Naive thymus-derived CD4-positive, alpha-beta T cell (primary cell): ENCODE measurements around the gene GRM2. TPM values are rescaled to one million over a fixed set of nuclear protein-coding genes. Genes with fewer than 3 reads are reported as not detected.
"Not testable (repeated sequence)": the region's sequence is repeated elsewhere in the genome, so short reads cannot be mapped to it uniquely, and the experiment has no call there.

ENCODE experiments used
- ATAC-seq: fragments of 150-1000 bp; cut with Tn5 transposase; 2 replicates; pipeline ENCODE4 v1.10.0; 2021; ENCODE audit warnings: mild to moderate bottlenecking, moderate library complexity
- CTCF ChIA-PET: fragments of 350-600 bp; sonication (Branson Sonifier 250); formaldehyde crosslinking; loops from one replicate; lab custom pipeline; 2021; ENCODE audit warnings: antibody characterized with exemption; lab: Charles Lee
- POLR2A ChIA-PET: fragments of 350-600 bp; sonication (Branson Sonifier 250); formaldehyde crosslinking; loops from one replicate; lab custom pipeline; 2021; ENCODE audit warnings: antibody characterized with exemption, inconsistent platforms; lab: Charles Lee
- DNase-seq, 9 donors: peaks; one replicate each; pipeline versions ENCODE4 v3.0.0 to v3.0.0-alpha.2; 2020 to 2022; ENCODE audit warnings: mixed read lengths in 1 of 9
- H3K27ac ChIP-seq: one replicate; pipeline ENCODE4 v1.7.0; 2013; ENCODE audit warnings: mild to moderate bottlenecking, low read depth, low read length, moderate library complexity
- H3K27me3 ChIP-seq, 2 donors: one replicate each; pipeline ENCODE4 v1.7.0; 2013; ENCODE audit warnings: low read length in 2 of 2, mild to moderate bottlenecking in 2 of 2, moderate library complexity in 2 of 2; ENCODE audit not compliant: control insufficient read depth in 2 of 2, insufficient read depth in 2 of 2
- H3K36me3 ChIP-seq, 3 experiments: 1 replicate in 2 of 3; 2 replicates in 1 of 3; pipeline ENCODE4 v1.7.0; 2013; ENCODE audit warnings: low read length in 3 of 3, mild to moderate bottlenecking in 3 of 3, moderate library complexity in 1 of 3; ENCODE audit not compliant: insufficient read depth in 3 of 3, control insufficient read depth in 2 of 3
- H3K4me1 ChIP-seq, 2 donors: one replicate each; pipeline ENCODE4 v1.7.0; 2013; ENCODE audit warnings: low read length in 2 of 2, mild to moderate bottlenecking in 2 of 2, moderate library complexity in 1 of 2; ENCODE audit not compliant: control insufficient read depth in 2 of 2, insufficient read depth in 2 of 2
- H3K4me3 ChIP-seq: 2 replicates; pipeline ENCODE4 v1.7.0; 2013; ENCODE audit warnings: mild to moderate bottlenecking, low read length
- H3K9me3 ChIP-seq, 3 experiments: 1 replicate in 2 of 3; 2 replicates in 1 of 3; pipeline ENCODE4 v1.7.0; 2013; ENCODE audit warnings: low read length in 3 of 3; ENCODE audit not compliant: control insufficient read depth in 2 of 3
- H3K27ac Mint-ChIP-seq, 9 donors: one replicate each; pipeline ENCODE4 v1.8.0; 2020 to 2022; ENCODE audit warnings: mixed read lengths in 9 of 9, mild to moderate bottlenecking in 8 of 9, moderate library complexity in 5 of 9, inconsistent platforms in 2 of 9
- H3K27me3 Mint-ChIP-seq, 5 donors: one replicate each; pipeline ENCODE4 v1.8.0; 2021 to 2022; ENCODE audit warnings: mixed read lengths in 5 of 5, mild to moderate bottlenecking in 1 of 5
- H3K36me3 Mint-ChIP-seq, 5 donors: one replicate each; pipeline ENCODE4 v1.8.0; 2020 to 2022; ENCODE audit warnings: mixed read lengths in 5 of 5, mild to moderate bottlenecking in 3 of 5, inconsistent platforms in 1 of 5
- H3K4me1 Mint-ChIP-seq, 7 donors: one replicate each; pipeline ENCODE4 v1.8.0; 2020 to 2022; ENCODE audit warnings: mixed read lengths in 7 of 7, mild to moderate bottlenecking in 3 of 7, inconsistent platforms in 1 of 7
- H3K4me3 Mint-ChIP-seq, 10 donors: one replicate each; pipeline ENCODE4 v1.8.0; 2020 to 2022; ENCODE audit warnings: mild to moderate bottlenecking in 10 of 10, mixed read lengths in 10 of 10, moderate library complexity in 6 of 10, inconsistent platforms in 2 of 10
- H3K9me3 Mint-ChIP-seq, 11 donors: one replicate each; pipeline ENCODE4 v1.8.0; 2020 to 2022; ENCODE audit warnings: mixed read lengths in 11 of 11, mild to moderate bottlenecking in 4 of 11, inconsistent platforms in 1 of 11, moderate library complexity in 1 of 11
- intact Hi-C, 2 donors: fragments of 100-400 bp; cut with micrococcal nuclease; formaldehyde crosslinking; loops; one replicate each; pipeline ENCODE4 v1.15.1; 2023
- polyA plus RNA-seq, 2 donors: library from polyadenylated mRNA; unstranded; fragments of 300-500 nt; fragmentation: Illumina TruSeq; gene quantifications; one replicate each; pipeline ENCODE4 v1.2.3, GENCODE V29; 2021
- total RNA-seq, 6 experiments: library from RNA in 5 of 6; stranded (reverse) in 5 of 6; gene quantifications; 1 replicate in 5 of 6; 2 replicates in 1 of 6; pipeline ENCODE4 v1.2.3 and lab custom pipeline; 2021 to 2026

The GRM2 gene
- total and polyA plus RNA-seq, 7 experiments from 2014 or later: 0.14 to 5.1 (median 3.0) TPM; not detected in 1

DNA sequence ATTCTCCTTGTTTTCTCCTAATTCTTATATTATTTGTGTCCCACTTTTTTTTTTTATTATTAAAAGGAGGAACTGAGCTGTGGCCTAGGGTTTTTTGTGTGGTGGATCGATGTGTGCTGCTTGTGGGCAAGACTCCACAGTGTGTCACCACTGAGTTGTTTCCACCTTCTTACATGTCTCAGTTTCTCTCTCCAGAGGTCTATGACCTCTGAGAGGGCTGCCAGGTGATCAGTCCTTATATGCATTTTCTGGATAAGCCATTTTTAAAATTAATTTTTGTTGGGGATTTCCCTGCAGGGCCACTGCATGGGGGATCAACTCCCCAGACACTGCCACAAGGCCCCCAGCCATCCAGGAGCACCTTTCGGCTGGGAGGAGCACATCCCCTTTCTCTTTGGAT lies 44.4 kb downstream of the GRM2 start:
- no peak overlapping the region for H3K4me3 Mint-ChIP-seq
- DNase-seq: no peak
- Histone ChIP-seq H3K4me1 (no peaks in the 10 kb centered on the region), H3K27ac (no peak overlapping the region), H3K9me3 (no peaks in the 10 kb centered on the region), H3K36me3 (no peaks in the 10 kb centered on the region), H3K27me3 (no peaks in the 10 kb centered on the region), H3K4me3 (no peak overlapping the region)
- H3K4me1 Mint-ChIP-seq: peaks cover 7 to 17% (median 12%) of the 10 kb centered on the region in 7 donors
- ChIA-PET POLR2A (no interaction called here), CTCF (no interaction called here)
- peaks cover 0 to 3% (median 0%) of the 10 kb centered on the region in 5 donors for H3K36me3 Mint-ChIP-seq
- peaks cover 0 to 13% (median 6%) of the 10 kb centered on the region in 11 donors for H3K9me3 Mint-ChIP-seq
- intact Hi-C loops: no loop called here
- peaks cover 0 to 14% (median 0%) of the 10 kb centered on the region in 5 donors for H3K27me3 Mint-ChIP-seq
- ATAC-seq: no peak
- H3K27ac Mint-ChIP-seq: no peak overlapping the region

DNA sequence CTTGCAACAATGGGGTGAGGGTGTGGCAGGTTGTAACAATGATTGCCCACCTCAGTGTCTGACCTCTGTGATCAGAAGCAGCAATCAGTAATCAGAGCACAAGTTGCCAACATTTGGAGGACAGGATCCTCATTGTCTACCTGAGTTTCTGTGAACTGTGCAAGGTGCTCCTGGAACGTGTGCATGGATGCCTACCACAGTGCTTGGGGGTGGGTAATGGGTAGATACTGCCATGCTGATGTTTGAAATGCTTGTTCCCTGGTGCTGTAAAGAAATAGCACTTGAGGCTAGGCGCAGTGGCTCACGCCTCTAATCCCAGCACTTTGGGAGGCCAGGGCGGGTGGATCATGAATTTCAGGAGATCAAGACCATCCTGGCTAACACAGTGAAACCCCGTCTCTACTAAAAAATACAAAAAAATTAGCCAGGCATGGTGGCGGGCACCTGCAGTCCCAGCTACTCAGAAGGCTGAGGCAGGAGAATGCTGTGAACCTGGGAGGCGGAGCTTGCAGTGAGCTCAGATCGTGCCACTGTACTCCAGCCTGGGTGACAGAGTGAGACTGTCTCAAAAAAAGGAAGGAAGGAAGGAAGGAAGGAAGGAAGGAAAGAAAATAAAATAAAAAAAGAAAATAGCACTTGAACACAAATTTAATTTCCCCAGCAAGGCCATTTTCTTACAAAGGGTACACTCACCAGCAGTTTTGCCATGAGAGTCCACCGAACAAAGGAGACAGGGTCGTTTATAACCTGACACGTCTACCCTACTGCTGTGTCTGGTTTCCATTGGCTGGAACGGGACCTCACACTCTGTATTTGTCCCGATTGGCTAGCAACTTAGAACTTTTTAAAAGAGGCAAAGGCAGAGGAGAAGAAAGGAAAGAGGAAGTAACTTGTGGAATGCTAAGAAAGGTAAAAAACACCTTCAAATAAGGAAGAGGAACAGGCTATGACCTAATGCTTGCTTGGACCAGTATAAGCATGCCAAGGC lies 47.2 kb downstream of the GRM2 start:
- DNase-seq, CTCF ChIA-PET, H3K36me3 ChIP-seq, H3K4me3 Mint-ChIP-seq, ATAC-seq, H3K4me1 ChIP-seq, H3K36me3 Mint-ChIP-seq, H3K27ac ChIP-seq, intact Hi-C loops, H3K4me3 ChIP-seq, H3K9me3 ChIP-seq, H3K27me3 ChIP-seq: not testable (repeated sequence)
- Mint-ChIP-seq H3K9me3 (peaks cover 5 to 37% (median 12%) of the 10 kb centered on the region in 11 donors), H3K27ac (peak overlapping the region in 1 of 9 donors; percentile 4), H3K4me1 (peaks cover 7 to 17% (median 12%) of the 10 kb centered on the region in 7 donors), H3K27me3 (peaks cover 0 to 33% (median 10%) of the 10 kb centered on the region in 5 donors)
- POLR2A ChIA-PET: interaction anchor here (0.7 kb wide), 1 partner anchor 368 kb away, joined by 3 read pairs; no protein-coding TSS in a partner anchor

DNA sequence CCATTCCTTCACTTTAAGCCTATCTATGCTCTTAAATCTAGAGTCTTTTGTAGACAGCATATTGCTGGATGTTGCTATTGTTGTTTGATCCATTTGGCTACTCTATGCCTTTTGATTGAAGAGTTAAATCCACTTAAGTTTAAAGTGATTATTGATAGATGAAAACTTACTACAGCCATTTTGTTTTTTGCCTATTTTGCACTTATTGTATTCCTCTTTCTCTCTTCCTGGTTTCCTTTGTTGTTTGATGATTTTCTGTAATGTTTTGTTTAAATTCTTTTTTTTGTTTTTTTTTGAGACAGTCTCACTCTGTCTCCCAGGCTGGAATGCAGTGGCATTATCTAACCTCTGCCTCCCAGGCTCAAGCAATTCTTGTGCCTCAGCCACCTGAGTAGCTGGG lies 52.3 kb downstream of the GRM2 start:
- Mint-ChIP-seq H3K36me3 (peaks cover 2 to 15% (median 10%) of the 10 kb centered on the region in 5 donors), H3K4me1 (no peaks in the 10 kb centered on the region), H3K27ac (no peak overlapping the region), H3K27me3 (peaks cover 0 to 32% (median 15%) of the 10 kb centered on the region in 5 donors), H3K9me3 (peaks cover 11 to 77% (median 31%) of the 10 kb centered on the region in 11 donors), H3K4me3 (no peak overlapping the region)
- peaks cover 0 to 15% (median 5%) of the 10 kb centered on the region in 3 experiments for H3K9me3 ChIP-seq
- H3K36me3 ChIP-seq: no peaks in the 10 kb centered on the region
- CTCF ChIA-PET: interaction anchor here (1.3 kb wide), 1 partner anchor 118 kb away, joined by 4 read pairs; no protein-coding TSS in a partner anchor
- H3K4me3 ChIP-seq: no peak overlapping the region
- ATAC-seq: no peak
- DNase-seq: no peak
- H3K4me1 ChIP-seq: no peaks in the 10 kb centered on the region
- H3K27ac ChIP-seq: no peak overlapping the region
- POLR2A ChIA-PET: interaction anchor here (0.8 kb wide), 1 partner anchor 132 kb away, joined by 3 read pairs; no protein-coding TSS in a partner anchor
- intact Hi-C loops: no loop called here
- no peaks in the 10 kb centered on the region for H3K27me3 ChIP-seq

Other genes starting within 250 kb of the GRM2 start
- gene DCAF1, start 207.1 kb upstream of the GRM2 start, total RNA-seq: 10 to 100 TPM; 21.6 to 40.6 (median 38.9) TPM
- 10 to 100 TPM; 12.0 to 19.9 TPM for gene DCAF1, start 207.1 kb upstream of the GRM2 start, polyA plus RNA-seq
- 10 to 100 TPM; 38.1 to 45.2 (median 40.1) TPM for gene RAD54L2, start 168.3 kb upstream of the GRM2 start, total RNA-seq
- gene RAD54L2, start 168.3 kb upstream of the GRM2 start, polyA plus RNA-seq: 10 to 100 TPM; 11.2 to 16.6 TPM
- 10 to 100 TPM; 34.4 to 65.0 (median 41.7) TPM for gene TEX264, start 35.8 kb upstream of the GRM2 start, total RNA-seq
- 100 to 1,000 TPM in 1 of 2 donors, 10 to 100 TPM in 1; 92.9 to 115 TPM for gene TEX264, start 35.8 kb upstream of the GRM2 start, polyA plus RNA-seq
- gene IQCF6, start 72.2 kb downstream of the GRM2 start, total RNA-seq: not detected
- not detected for gene IQCF6, start 72.2 kb downstream of the GRM2 start, polyA plus RNA-seq
- not detected for gene IQCF2, start 154.5 kb downstream of the GRM2 start, total RNA-seq
- not detected for gene IQCF2, start 154.5 kb downstream of the GRM2 start, polyA plus RNA-seq
- gene IQCF5, start 168.5 kb downstream of the GRM2 start, total RNA-seq: not detected
- not detected for gene IQCF5, start 168.5 kb downstream of the GRM2 start, polyA plus RNA-seq
- not detected for gene IQCF1, start 196.3 kb downstream of the GRM2 start, total RNA-seq
- gene IQCF1, start 196.3 kb downstream of the GRM2 start, polyA plus RNA-seq: not detected
- gene RRP9, start 234.8 kb downstream of the GRM2 start, total RNA-seq: 10 to 100 TPM; 10.2 to 34.2 (median 16.6) TPM
- 10 to 100 TPM; 19.8 to 33.4 TPM for gene RRP9, start 234.8 kb downstream of the GRM2 start, polyA plus RNA-seq
- 10 to 100 TPM in 3 of 5 experiments, 1 to 10 TPM in 2; 7.7 to 21.5 (median 11.2) TPM for gene PARP3, start 235.3 kb downstream of the GRM2 start, total RNA-seq
- gene PARP3, start 235.3 kb downstream of the GRM2 start, polyA plus RNA-seq: 1 to 10 TPM; 3.2 to 7.6 TPM
- not detected for gene GPR62, start 248.3 kb downstream of the GRM2 start, total RNA-seq
- gene GPR62, start 248.3 kb downstream of the GRM2 start, polyA plus RNA-seq: under 1 TPM in 1 of 2 donors, not detected in 1; 0.08 TPM